Hepatocyte (in vitro differentiated cells): ENCODE measurements around the gene CHD2. TPM values are rescaled to one million over a fixed set of nuclear protein-coding genes. Genes with fewer than 3 reads are reported as not detected.

Experiments used
- DNase-seq: peaks from one replicate; pipeline ENCODE4 v3.0.0-alpha.2; 2016; ENCODE audit warnings: low spot score
- H2AFZ ChIP-seq: fragments of 200-600 bp; sonication (generic); 2 replicates; pipeline ENCODE4 v1.6.0; 2016; ENCODE audit warnings: antibody characterized with exemption, mild to moderate bottlenecking
- H3K27ac ChIP-seq: fragments of 200-600 bp; sonication (generic); 2 replicates; pipeline ENCODE4 v1.5.1; 2016; ENCODE audit warnings: mild to moderate bottlenecking
- H3K27me3 ChIP-seq: fragments of 200-600 bp; sonication (generic); 2 replicates; pipeline ENCODE4 v1.6.1; 2016
- H3K36me3 ChIP-seq: fragments of 200-600 bp; sonication (generic); replicated peaks from 2 replicates; pipeline ENCODE4 v1.5.1; 2016; ENCODE audit warnings: low read depth; ENCODE audit not compliant: insufficient read depth
- H3K4me1 ChIP-seq: fragments of 200-600 bp; sonication (generic); 2 replicates; pipeline ENCODE4 v1.5.1; 2016; ENCODE audit warnings: mild to moderate bottlenecking, moderate library complexity; ENCODE audit not compliant: insufficient read depth
- H3K4me2 ChIP-seq: fragments of 200-600 bp; sonication (generic); 2 replicates; pipeline ENCODE4 v1.6.0; 2016
- H3K4me3 ChIP-seq: fragments of 200-600 bp; sonication (generic); 2 replicates; pipeline ENCODE4 v1.5.1; 2016; ENCODE audit warnings: mild to moderate bottlenecking
- H3K79me2 ChIP-seq: fragments of 200-600 bp; sonication (generic); 2 replicates; pipeline ENCODE4 v1.6.0; 2017; ENCODE audit warnings: mild to moderate bottlenecking
- H3K9me2 ChIP-seq: fragments of 200-600 bp; sonication (generic); replicated peaks from 2 replicates; pipeline ENCODE4 v1.6.0; 2017; ENCODE audit warnings: mild to moderate bottlenecking; ENCODE audit not compliant: insufficient read depth
- H3K9me3 ChIP-seq: fragments of 200-600 bp; sonication (generic); 2 replicates; pipeline ENCODE4 v1.5.1; 2016; ENCODE audit warnings: low read depth, mild to moderate bottlenecking
- H4K20me1 ChIP-seq: fragments of 200-600 bp; sonication (generic); 2 replicates; pipeline ENCODE4 v1.6.0; 2016; ENCODE audit warnings: mild to moderate bottlenecking; ENCODE audit not compliant: insufficient read depth, poor library complexity, severe bottlenecking
- EZH2 ChIP-seq: fragments of 200-600 bp; sonication (generic); IDR thresholded peaks from 2 replicates; pipeline ENCODE4 v1.6.1; 2016; ENCODE audit warnings: antibody characterized with exemption, mild to moderate bottlenecking, borderline replicate concordance
- EZH2phosphoT487 ChIP-seq: fragments of 200-600 bp; sonication (generic); IDR thresholded peaks from one replicate; pipeline ENCODE4 v1.6.1; 2018; ENCODE audit warnings: antibody characterized with exemption, mild to moderate bottlenecking, low read depth, moderate library complexity; ENCODE audit not compliant: unreplicated experiment, severe bottlenecking
- WGBS: methylation state at CpG from one replicate; pipeline ENCODE4 v1.1.6; 2016; ENCODE audit warnings: low lambda C conversion rate; ENCODE audit errors: missing lambda C conversion rate; 5-methylcytosine and 5-hydroxymethylcytosine counted together
- polyA plus RNA-seq: library from polyadenylated mRNA; unstranded; fragments of >200 nt; fragmentation: Nextera tagmentation; extraction: Ambion mirVana; gene quantifications from 2 replicates; pipeline ENCODE4 v1.2.1, GENCODE V29; 2016
- total RNA-seq: library from RNA; depleted of rRNA; stranded (reverse); fragments of >200 nt; gene quantifications from 2 replicates; pipeline ENCODE4 v1.2.3, GENCODE V29; 2014
- TF ChIP-seq, protein P1 (sequence below): fragments of 200-600 bp; sonication (generic); IDR thresholded peaks from 2 replicates; pipeline ENCODE4 v1.5.1; 2016; ENCODE audit warnings: antibody characterized with exemption, mild to moderate bottlenecking; ENCODE audit not compliant: poor library complexity

Gene CHD2
- total and polyA plus RNA-seq, 2 experiments from 2014 or later = 49.3 to 133 TPM

DNA sequence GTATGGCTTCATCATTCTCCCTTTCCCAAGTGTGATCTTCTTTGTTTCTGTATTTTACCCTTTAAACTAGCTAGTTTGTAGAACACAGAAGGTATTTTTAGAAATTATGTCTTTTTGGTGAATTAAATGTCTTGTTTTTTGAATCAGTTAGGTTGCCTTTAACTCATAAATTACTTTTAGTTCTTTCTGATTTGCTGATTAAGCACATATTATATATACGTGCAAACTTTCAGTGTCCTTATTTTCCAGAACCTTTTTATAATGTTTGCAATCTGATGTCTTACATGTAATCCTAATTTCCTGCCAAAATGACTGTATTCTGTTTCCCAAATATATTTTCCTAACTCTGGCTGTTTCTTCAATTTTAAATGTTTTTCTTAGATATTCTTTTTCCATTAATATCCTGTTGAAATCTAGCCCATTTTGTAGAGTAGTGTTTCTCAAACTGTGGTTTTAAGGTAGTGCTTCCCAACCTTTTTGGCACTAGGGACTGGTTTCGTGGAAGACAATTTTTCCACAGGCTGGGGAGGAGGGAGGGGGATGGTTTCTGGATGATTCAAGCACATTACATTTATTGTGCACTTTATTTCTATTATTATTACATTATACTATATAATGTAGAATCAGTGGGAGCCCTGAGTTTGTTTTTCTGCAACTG, 51.8 kb downstream of the CHD2 start:
- H3K36me3 ChIP-seq = peaks cover 12% of the 10 kb centered on the region
- TF ChIP-seq, protein P1, sequence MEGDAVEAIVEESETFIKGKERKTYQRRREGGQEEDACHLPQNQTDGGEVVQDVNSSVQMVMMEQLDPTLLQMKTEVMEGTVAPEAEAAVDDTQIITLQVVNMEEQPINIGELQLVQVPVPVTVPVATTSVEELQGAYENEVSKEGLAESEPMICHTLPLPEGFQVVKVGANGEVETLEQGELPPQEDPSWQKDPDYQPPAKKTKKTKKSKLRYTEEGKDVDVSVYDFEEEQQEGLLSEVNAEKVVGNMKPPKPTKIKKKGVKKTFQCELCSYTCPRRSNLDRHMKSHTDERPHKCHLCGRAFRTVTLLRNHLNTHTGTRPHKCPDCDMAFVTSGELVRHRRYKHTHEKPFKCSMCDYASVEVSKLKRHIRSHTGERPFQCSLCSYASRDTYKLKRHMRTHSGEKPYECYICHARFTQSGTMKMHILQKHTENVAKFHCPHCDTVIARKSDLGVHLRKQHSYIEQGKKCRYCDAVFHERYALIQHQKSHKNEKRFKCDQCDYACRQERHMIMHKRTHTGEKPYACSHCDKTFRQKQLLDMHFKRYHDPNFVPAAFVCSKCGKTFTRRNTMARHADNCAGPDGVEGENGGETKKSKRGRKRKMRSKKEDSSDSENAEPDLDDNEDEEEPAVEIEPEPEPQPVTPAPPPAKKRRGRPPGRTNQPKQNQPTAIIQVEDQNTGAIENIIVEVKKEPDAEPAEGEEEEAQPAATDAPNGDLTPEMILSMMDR = no peak
- TF ChIP-seq EZH2phosphoT487 (no peak), EZH2 (no peak)
- no peak for DNase-seq
- H2AFZ ChIP-seq = no peak overlapping the region
- H3K4me3 ChIP-seq = no peak overlapping the region
- 91% methylated on average over 2 of the region's 2 CpGs for WGBS
- H3K27ac ChIP-seq = peak overlapping the region; percentile 86
- H3K79me2 ChIP-seq = peaks cover 84% of the 10 kb centered on the region
- no peaks in the 10 kb centered on the region for H3K9me3 ChIP-seq
- H4K20me1 ChIP-seq = no peaks in the 10 kb centered on the region
- H3K4me1 ChIP-seq = peaks cover 4% of the 10 kb centered on the region
- H3K9me2 ChIP-seq = no peaks in the 10 kb centered on the region
- H3K27me3 ChIP-seq = no peaks in the 10 kb centered on the region
- H3K4me2 ChIP-seq = no peak overlapping the region

DNA sequence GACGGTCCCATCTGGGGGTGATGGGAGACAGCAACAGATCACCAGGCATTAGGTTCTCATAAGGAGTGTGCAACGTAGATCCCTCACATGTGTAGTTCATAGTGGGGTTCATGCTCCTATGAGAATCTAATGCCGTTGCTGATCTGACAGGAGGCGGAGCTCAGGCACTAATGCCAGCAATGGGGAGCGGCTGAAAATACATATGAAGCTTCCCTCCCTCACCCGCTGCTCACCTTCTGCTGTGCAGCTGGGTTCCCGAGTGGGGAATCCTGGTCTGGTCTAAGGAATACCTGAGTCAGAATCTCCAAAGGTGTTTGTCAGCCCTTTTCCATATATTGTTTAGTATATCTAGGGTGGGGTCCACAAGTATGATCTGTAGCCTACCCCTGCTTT, 52.3 kb downstream of the CHD2 start:
- DNase-seq = no peak
- H3K9me2 ChIP-seq = no peaks in the 10 kb centered on the region
- no peaks in the 10 kb centered on the region for H4K20me1 ChIP-seq
- H3K79me2 ChIP-seq = peaks cover 84% of the 10 kb centered on the region
- H2AFZ ChIP-seq = no peak overlapping the region
- 96% methylated on average over 7 of the region's 7 CpGs for WGBS
- H3K4me1 ChIP-seq = peaks cover 4% of the 10 kb centered on the region
- TF ChIP-seq EZH2 (no peak), EZH2phosphoT487 (no peak)
- TF ChIP-seq, protein P1 = no peak
- H3K9me3 ChIP-seq = no peaks in the 10 kb centered on the region
- H3K27ac ChIP-seq = no peak overlapping the region
- no peak overlapping the region for H3K4me2 ChIP-seq
- no peak overlapping the region for H3K4me3 ChIP-seq
- no peaks in the 10 kb centered on the region for H3K27me3 ChIP-seq
- peaks cover 12% of the 10 kb centered on the region for H3K36me3 ChIP-seq

DNA sequence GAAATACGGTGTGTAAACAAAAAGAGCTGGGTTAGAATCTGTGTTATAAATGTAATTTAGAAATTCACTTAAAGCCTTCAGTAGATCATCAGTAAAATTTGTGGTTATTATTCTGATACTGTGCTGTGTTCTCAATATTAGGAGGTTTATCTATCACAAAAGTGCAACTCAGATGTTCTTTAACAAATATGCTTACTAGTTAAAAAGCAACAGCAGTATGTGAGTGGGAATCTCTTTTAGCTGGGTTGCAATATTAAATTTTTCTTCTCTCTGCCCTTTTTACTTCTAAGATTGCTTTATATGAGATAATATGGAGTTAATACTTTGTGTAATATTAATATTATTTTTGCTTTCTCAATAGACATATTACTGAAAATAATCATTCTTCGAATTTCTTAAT, 53.4 kb downstream of the CHD2 start:
- DNase-seq = no peak
- Histone ChIP-seq H3K4me2 (no peak overlapping the region), H3K9me3 (no peaks in the 10 kb centered on the region), H2AFZ (no peak overlapping the region), H3K27ac (no peak overlapping the region), H3K9me2 (no peaks in the 10 kb centered on the region), H3K4me1 (peaks cover 4% of the 10 kb centered on the region), H3K27me3 (no peaks in the 10 kb centered on the region), H3K36me3 (peaks cover 12% of the 10 kb centered on the region), H4K20me1 (peaks cover 2% of the 10 kb centered on the region), H3K4me3 (no peak overlapping the region), H3K79me2 (peaks cover 86% of the 10 kb centered on the region)
- TF ChIP-seq, protein P1 = no peak
- no peak for TF ChIP-seq EZH2
- TF ChIP-seq EZH2phosphoT487 = no peak
- WGBS = 95% methylated on average over 2 of the region's 2 CpGs
